Caki2 (cell line): ENCODE measurements around the gene OS9. TPM values are rescaled to one million over a fixed set of nuclear protein-coding genes. Genes with fewer than 3 reads are reported as not detected.
A peak's percentile ranks its signal among the peaks of the same experiment; 100 is the strongest.

Experiments used
- DNase-seq: peaks from one replicate; pipeline ENCODE4 v3.0.0-alpha.2; 2015; ENCODE audit warnings: low read depth
- in situ Hi-C: cut with HindIII; loops from 2 replicates; pipeline ENCODE4 v1.10.0; 2016; ENCODE audit warnings: low sequenced_read_pairs, low pct_unique_long_range_greater_than_20kb, mixed read lengths
- total RNA-seq: library from RNA; depleted of rRNA; stranded (reverse); fragments of >200 nt; shearing (Covaris generic); gene quantifications from 2 replicates; pipeline ENCODE4 v1.2.3, GENCODE V29; 2014; ENCODE audit warnings: low replicate concordance

Gene OS9
- total RNA-seq, 1 experiment from 2014 or later: 187 TPM

GRCh38 chr12:57731411-57732080 is 37.6 kb downstream of the OS9 start:
- no peak for DNase-seq
- in situ Hi-C loops: no loop called here

GRCh38 chr12:57732270-57732669 is 38.3 kb downstream of the OS9 start:
- DNase-seq: no peak
- in situ Hi-C loops: no loop called here

- DNase-seq: no peak
- in situ Hi-C loops: no loop called here
Measured at GRCh38 chr12:57732726-57733593, 39.0 kb downstream of the OS9 start.

GRCh38 chr12:57733928-57734327 is 40.0 kb downstream of the OS9 start:
- in situ Hi-C loops: no loop called here
- DNase-seq: no peak

- in situ Hi-C loops: no loop called here
- no peak for DNase-seq
Measured at GRCh38 chr12:57734591-57734990, 40.7 kb downstream of the OS9 start.

- in situ Hi-C loops: no loop called here
- DNase-seq: no peak
Measured at GRCh38 chr12:57735198-57735855, 41.4 kb downstream of the OS9 start.

- peak; percentile 28 for DNase-seq
- in situ Hi-C loops: no loop called here
Measured at GRCh38 chr12:57735952-57736740, 42.2 kb downstream of the OS9 start.

- in situ Hi-C loops: no loop called here
- no peak for DNase-seq
Measured at GRCh38 chr12:57736741-57737466, 43.0 kb downstream of the OS9 start.

GRCh38 chr12:57737467-57738460 is 43.8 kb downstream of the OS9 start:
- in situ Hi-C loops: no loop called here
- DNase-seq: no peak

- in situ Hi-C loops: no loop called here
Measured at GRCh38 chr12:57738661-57739237, 44.8 kb downstream of the OS9 start, which contains the start of gene AGAP2. Gene AGAP2, minus strand, starts transcription at chr12:57738742. Its CDS starts 496 bp downstream, at chr12:57738246.

GRCh38 chr12:57739387-57739786 is 45.5 kb downstream of the OS9 start:
- in situ Hi-C loops: no loop called here
- DNase-seq: no peak

More at GRCh38 chr12:57738661-57739237, 44.8 kb downstream of the OS9 start, which contains the start of gene AGAP2:
- no peak for DNase-seq

- in situ Hi-C loops: no loop called here
- no peak for DNase-seq
Measured at GRCh38 chr12:57739914-57740538, 46.1 kb downstream of the OS9 start.

GRCh38 chr12:57740656-57741412 is 46.9 kb downstream of the OS9 start:
- in situ Hi-C loops: no loop called here

GRCh38 chr12:57741413-57741789 is 47.5 kb downstream of the OS9 start:
- DNase-seq: no peak
- in situ Hi-C loops: no loop called here

More at GRCh38 chr12:57740656-57741412, 46.9 kb downstream of the OS9 start:
- DNase-seq: no peak
